K562 (cell line): ENCODE results near the gene ARL3. TPM values are rescaled to one million over a fixed set of nuclear protein-coding genes. Genes with fewer than 3 reads are reported as not detected.

Source experiments
- CBX8 ChIP-seq: fragments of 200-600 bp; sonication (generic); IDR thresholded peaks from 2 replicates; pipeline ENCODE4 v1.6.1; 2012; ENCODE audit warnings: borderline replicate concordance, mixed run types, low read depth, mild to moderate bottlenecking, moderate library complexity, mixed read lengths, low read length, control low read depth, inconsistent platforms; ENCODE audit not compliant: poor library complexity, severe bottlenecking; ENCODE audit errors: extremely low read depth
- CEBPZ ChIP-seq: fragments of 150-350 bp; IDR thresholded peaks from 2 replicates; pipeline ENCODE4 v1.6.1; 2014; ENCODE audit warnings: low read depth, mild to moderate bottlenecking, low read length, borderline replicate concordance
- CXXC5 ChIP-seq: fragments of 250-450 bp; sonication (Bioruptor Pico); IDR thresholded peaks from 2 replicates; pipeline ENCODE4 v1.8.0; 2022; ENCODE audit warnings: inconsistent platforms, mild to moderate bottlenecking, moderate library complexity
- ERF ChIP-seq: fragments of 450-650 bp; formaldehyde crosslinking; IDR thresholded peaks from 2 replicates; pipeline ENCODE4 v1.4.0; 2020; ENCODE audit warnings: mild to moderate bottlenecking, mixed read lengths
- ESRRA ChIP-seq: fragments of 450-650 bp; IDR thresholded peaks from 2 replicates; pipeline ENCODE4 v1.6.1; 2014; ENCODE audit warnings: low read depth, mild to moderate bottlenecking, moderate library complexity, borderline replicate concordance
- GTF2A2 ChIP-seq: IDR thresholded peaks from 2 replicates; pipeline ENCODE4 v1.6.1; 2016; ENCODE audit warnings: mild to moderate bottlenecking, missing genetic modification characterization, missing compliant biosample characterization
- HOMEZ ChIP-seq: fragments of 250-450 bp; sonication (Bioruptor Pico); IDR thresholded peaks from 2 replicates; pipeline ENCODE4 v1.4.0; 2020; ENCODE audit warnings: mild to moderate bottlenecking, moderate library complexity
- ID3 ChIP-seq, 2 experiments: fragments of 250-450 bp in 1 of 2; fragments of 450-650 bp in 1 of 2; sonication (Bioruptor Pico) in 1 of 2; IDR thresholded peaks; 2 replicates each; pipeline versions ENCODE4 v1.6.1 to v1.8.0; 2016 to 2021; ENCODE audit warnings: mild to moderate bottlenecking in 2 of 2, moderate library complexity in 2 of 2, missing compliant biosample characterization in 1 of 2, missing genetic modification characterization in 1 of 2
- KDM1A ChIP-seq, 2 experiments: fragments of 450-650 bp; IDR thresholded peaks; 2 replicates each; pipeline ENCODE4 v1.6.1; 2016; ENCODE audit warnings: mild to moderate bottlenecking in 2 of 2
- LEF1 ChIP-seq: fragments of 450-650 bp; IDR thresholded peaks from 2 replicates; pipeline ENCODE4 v1.6.1; 2016; ENCODE audit warnings: mild to moderate bottlenecking
- MCM5 ChIP-seq: fragments of 450-650 bp; IDR thresholded peaks from 2 replicates; pipeline ENCODE4 v1.6.1; 2016; ENCODE audit warnings: low read depth
- MIER1 ChIP-seq: fragments of 450-650 bp; IDR thresholded peaks from 2 replicates; pipeline ENCODE4 v1.6.1; 2016; ENCODE audit warnings: antibody characterized with exemption, mild to moderate bottlenecking, low read depth
- MTA3 ChIP-seq: fragments of 450-650 bp; formaldehyde crosslinking; IDR thresholded peaks from 2 replicates; pipeline ENCODE4 v1.6.1; 2017; ENCODE audit warnings: mild to moderate bottlenecking, borderline replicate concordance
- NCOA6 ChIP-seq: fragments of 450-650 bp; IDR thresholded peaks from 2 replicates; pipeline ENCODE4 v1.6.1; 2017; ENCODE audit warnings: mild to moderate bottlenecking
- NFE2L1 ChIP-seq: fragments of 450-650 bp; IDR thresholded peaks from 2 replicates; pipeline ENCODE4 v1.6.1; 2016; ENCODE audit warnings: missing genetic modification characterization, low read depth, mild to moderate bottlenecking, missing compliant biosample characterization, moderate library complexity, borderline replicate concordance
- NR3C1 ChIP-seq: sonication (generic); formaldehyde crosslinking; IDR thresholded peaks from 2 replicates; pipeline ENCODE4 v1.8.1; 2022; ENCODE audit warnings: missing genetic modification reagents
- POLR2AphosphoS5 ChIP-seq: IDR thresholded peaks from 2 replicates; pipeline ENCODE4 v1.6.1; 2011; ENCODE audit warnings: mild to moderate bottlenecking, low read depth, low read length, moderate library complexity; ENCODE audit not compliant: control insufficient read depth, insufficient read depth
- SMAD4 ChIP-seq: fragments of 250-450 bp; sonication (Bioruptor Pico); conservative IDR thresholded peaks from 2 replicates; pipeline ENCODE4 v1.8.0; 2021; ENCODE audit warnings: inconsistent platforms, mild to moderate bottlenecking, moderate library complexity
- TCF3 ChIP-seq: sonication (generic); formaldehyde crosslinking; IDR thresholded peaks from 2 replicates; pipeline ENCODE4 v1.4.0; 2020; ENCODE audit warnings: mild to moderate bottlenecking, missing genetic modification reagents
- ZNF277 ChIP-seq: fragments of 250-450 bp; sonication (Bioruptor Pico); IDR thresholded peaks from 2 replicates; pipeline ENCODE4 v1.8.0; 2022; ENCODE audit warnings: inconsistent platforms, mild to moderate bottlenecking, moderate library complexity, borderline replicate concordance
- ZNF282 ChIP-seq: sonication (generic); formaldehyde crosslinking; IDR thresholded peaks from 2 replicates; pipeline ENCODE4 v1.8.1; 2023; ENCODE audit warnings: missing genetic modification reagents
- ZNF699 ChIP-seq: fragments of 250-450 bp; sonication (Bioruptor Pico); IDR thresholded peaks from 2 replicates; pipeline ENCODE4 v1.8.0; 2021; ENCODE audit warnings: mild to moderate bottlenecking, moderate library complexity; ENCODE audit not compliant: insufficient replicate concordance
- polyA plus RNA-seq, 8 experiments: library from polyadenylated mRNA; depleted of rRNA in 4 of 8; stranded (reverse) in 5 of 8; unstranded in 3 of 8; fragments of >200 nt; fragmentation: Nextera tagmentation in 2 of 8; fragmentation: Illumina TruSeq in 1 of 8; extraction: Ambion mirVana in 2 of 8; extraction: Trizol in 1 of 8; gene quantifications; 2 replicates each; pipeline versions ENCODE4 v1.2.1 to v1.2.3, GENCODE V29; 2011 to 2014; ENCODE audit warnings: inconsistent platforms in 1 of 8, missing spikeins in 1 of 8
- total RNA-seq, 7 experiments: library from RNA; depleted of rRNA in 6 of 7; stranded (reverse); fragments of >200 nt in 6 of 7; fragmentation: Illumina TruSeq in 2 of 7; extraction: Trizol in 2 of 7; gene quantifications; 2 replicates each; pipeline versions ENCODE4 v1.2.1 to v1.2.3, GENCODE V29; 2011 to 2021; ENCODE audit warnings: low replicate concordance in 1 of 7

Gene ARL3
- total and polyA plus RNA-seq, 9 of the 15 experiments (the other 6 are each of a cell fraction or from before 2014, with no cell fraction given), result 2.9 to 8.9 (median 4.8) TPM

GRCh38 chr10:102763037-102763607 is 48.9 kb upstream of the ARL3 start (continued):
- TF ChIP-seq ID3 (CRISPR knock-in tag; IDR thresholded peaks at IDR 0.05) (no peak), ID3 (tag; IDR thresholded peaks at IDR 0.05) (no peak), CXXC5 (peak; percentile 48; the same call in 1 of the 2 replicates), ERF (CRISPR knock-in tag) (no peak), ZNF277 (CRISPR knock-in tag) (no peak), KDM1A (IDR thresholded peaks at IDR 0.05) (peak; percentile 62 to 65; a peak in 2 of 4 replicates), ESRRA (no peak), CEBPZ (no peak), LEF1 (peak; percentile 69), MTA3 (0 out of 2 replicates have a peak, but pooled peaks have one; percentile 43), GTF2A2 (tag) (no peak), MCM5 (no peak), MIER1 (no peak), SMAD4 (peak; percentile 97), TCF3 (peak; percentile 84), ZNF699 (no peak), POLR2AphosphoS5 (peak; percentile 76; the same call in 1 of the 2 replicates), CBX8 (no peak), NR3C1 (CRISPR knock-in tag) (no peak), HOMEZ (CRISPR knock-in tag) (no peak), NCOA6 (no peak), ZNF282 (no peak), NFE2L1 (tag) (no peak)
